Spleen (tissue), 11 donors: ENCODE measurements around the gene CCDC148. TPM values are rescaled to one million over a fixed set of nuclear protein-coding genes. Genes with fewer than 3 reads are reported as not detected.

ENCODE experiments used
- DNase-seq: peaks from one replicate; pipeline ENCODE4 v3.0.0-alpha.2; 2020
- H3K27ac ChIP-seq, 8 donors: fragments of 200-600 bp; sonication (generic) in 7 of 8; 1 replicate in 4 of 8; 2 replicates in 4 of 8; pipeline versions ENCODE4 v1.5.0 to v1.8.0; 2016 to 2021; ENCODE audit warnings: inconsistent platforms in 4 of 8, mild to moderate bottlenecking in 4 of 8, moderate library complexity in 1 of 8
- H3K27me3 ChIP-seq, 7 donors: fragments of 200-600 bp; sonication (generic) in 6 of 7; replicated peaks in 1 of 7; 1 replicate in 4 of 7; 2 replicates in 3 of 7; pipeline versions ENCODE4 v1.5.0 to v1.8.0; 2016 to 2021; ENCODE audit warnings: inconsistent platforms in 3 of 7, mild to moderate bottlenecking in 1 of 7
- H3K36me3 ChIP-seq, 6 donors: fragments of 200-600 bp; sonication (generic) in 5 of 6; 1 replicate in 4 of 6; 2 replicates in 2 of 6; pipeline versions ENCODE4 v1.5.0 to v1.8.0; 2016 to 2021; ENCODE audit warnings: inconsistent platforms in 2 of 6
- H3K4me1 ChIP-seq, 6 donors: fragments of 200-600 bp; sonication (generic) in 5 of 6; 1 replicate in 3 of 6; 2 replicates in 3 of 6; pipeline versions ENCODE4 v1.5.0 to v1.8.0; 2016 to 2021; ENCODE audit warnings: inconsistent platforms in 3 of 6
- H3K4me3 ChIP-seq, 8 donors: fragments of 200-600 bp; sonication (generic) in 7 of 8; 1 replicate in 4 of 8; 2 replicates in 4 of 8; pipeline versions ENCODE4 v1.5.0 to v1.8.0; 2016 to 2021; ENCODE audit warnings: inconsistent platforms in 4 of 8, mild to moderate bottlenecking in 4 of 8, moderate library complexity in 2 of 8
- H3K9me3 ChIP-seq, 8 donors: fragments of 200-600 bp; sonication (generic) in 7 of 8; 1 replicate in 4 of 8; 2 replicates in 4 of 8; pipeline versions ENCODE4 v1.5.0 to v1.8.0; 2016 to 2021; ENCODE audit warnings: inconsistent platforms in 4 of 8
- POLR2A ChIP-seq, 3 donors: fragments of 450-650 bp; IDR thresholded peaks; one replicate each; pipeline ENCODE4 v1.5.1; 2017; ENCODE audit warnings: antibody characterized with exemption in 3 of 3, mild to moderate bottlenecking in 1 of 3
- POLR2AphosphoS5 ChIP-seq, 3 donors: sonication (generic); formaldehyde crosslinking; IDR thresholded peaks; one replicate each; pipeline ENCODE4 v1.5.1; 2017; ENCODE audit warnings: antibody characterized with exemption in 3 of 3
- whole genome bisulfite sequencing, 5 donors: extraction: QIAGEN DNeasy Blood & Tissue Kit in 3 of 5; methylation state at CpG; one replicate each; pipeline versions ENCODE4 v1.1.5 to v1.1.7; 2013 to 2018; 5-methylcytosine and 5-hydroxymethylcytosine counted together
- intact Hi-C: fragments of 100-400 bp; cut with DNase I; formaldehyde crosslinking; loops from one replicate; pipeline ENCODE4 v1.15.0; 2023; ENCODE audit warnings: low total_unique reads
- polyA plus RNA-seq, 3 donors: library from polyadenylated mRNA; stranded (reverse); fragments of 200-250 nt; gene quantifications; one replicate each; pipeline ENCODE4 v1.2.1, GENCODE V29; 2013
- total RNA-seq, 7 donors: library from RNA; depleted of rRNA in 3 of 7; stranded (reverse); fragments of >200 nt in 3 of 7; fragmentation: NEBNext Ultra II Directional in 4 of 7; extraction: Animal tissue kit (Norgen Biotek cat#: 25700) in 4 of 7; gene quantifications; one replicate each; pipeline versions ENCODE4 v1.1.0 to v1.2.1, GENCODE V29; 2016 to 2021
- TF ChIP-seq, protein P1 (sequence below), 11 experiments: fragments of 200-600 bp in 7 of 11; fragments of 450-650 bp in 4 of 11; sonication (generic) in 4 of 11; IDR thresholded peaks in 8 of 11; conservative IDR thresholded peaks in 3 of 11; 1 replicate in 7 of 11; 2 replicates in 4 of 11; pipeline versions ENCODE4 v1.4.0 to v1.8.0; 2016 to 2021; ENCODE audit warnings: antibody characterized with exemption in 11 of 11, inconsistent platforms in 4 of 11, mild to moderate bottlenecking in 1 of 11
- donor health status: healthy with polysubstance abuse.
- donor health status: DM: no; HTN: no; CAD: no; lungs with moderate emphysema.
- donor health status: DM: no; HTN: no; CAD: no.
- donor health status: Bipolar disorder and iron deficiency.
- donor health status: healthy.
- donor health status: DM: no; HTN: no; CAD: no.
- donor health status: DM: yes; HTN: yes; CAD: no.

The CCDC148 gene
- total and polyA plus RNA-seq, 10 donors: 0.07 to 0.79 (median 0.46) TPM

DNA sequence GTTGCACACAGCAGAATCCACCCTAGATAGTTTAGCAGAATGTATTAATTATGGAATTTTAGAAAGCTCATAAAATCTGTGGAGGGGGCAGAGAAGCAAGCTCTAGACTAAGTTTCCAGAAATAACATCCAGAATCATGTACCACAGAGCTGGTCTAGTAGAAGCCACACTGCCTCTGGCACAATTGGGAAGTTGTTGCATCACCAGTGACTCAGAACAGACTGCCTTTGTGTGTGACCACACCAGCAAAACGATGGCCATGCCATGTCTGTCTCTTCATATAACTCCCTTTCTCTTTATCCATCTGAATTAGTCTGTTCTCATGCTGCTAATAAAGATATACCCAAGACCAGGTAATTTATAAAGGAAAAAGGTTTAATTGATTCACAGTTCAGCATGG, 158.9 kb downstream of the CCDC148 start:
- TF ChIP-seq POLR2AphosphoS5 (IDR thresholded peaks at IDR 0.05) (no peak), POLR2A (IDR thresholded peaks at IDR 0.05) (no peak)
- TF ChIP-seq, protein P1, sequence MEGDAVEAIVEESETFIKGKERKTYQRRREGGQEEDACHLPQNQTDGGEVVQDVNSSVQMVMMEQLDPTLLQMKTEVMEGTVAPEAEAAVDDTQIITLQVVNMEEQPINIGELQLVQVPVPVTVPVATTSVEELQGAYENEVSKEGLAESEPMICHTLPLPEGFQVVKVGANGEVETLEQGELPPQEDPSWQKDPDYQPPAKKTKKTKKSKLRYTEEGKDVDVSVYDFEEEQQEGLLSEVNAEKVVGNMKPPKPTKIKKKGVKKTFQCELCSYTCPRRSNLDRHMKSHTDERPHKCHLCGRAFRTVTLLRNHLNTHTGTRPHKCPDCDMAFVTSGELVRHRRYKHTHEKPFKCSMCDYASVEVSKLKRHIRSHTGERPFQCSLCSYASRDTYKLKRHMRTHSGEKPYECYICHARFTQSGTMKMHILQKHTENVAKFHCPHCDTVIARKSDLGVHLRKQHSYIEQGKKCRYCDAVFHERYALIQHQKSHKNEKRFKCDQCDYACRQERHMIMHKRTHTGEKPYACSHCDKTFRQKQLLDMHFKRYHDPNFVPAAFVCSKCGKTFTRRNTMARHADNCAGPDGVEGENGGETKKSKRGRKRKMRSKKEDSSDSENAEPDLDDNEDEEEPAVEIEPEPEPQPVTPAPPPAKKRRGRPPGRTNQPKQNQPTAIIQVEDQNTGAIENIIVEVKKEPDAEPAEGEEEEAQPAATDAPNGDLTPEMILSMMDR (IDR thresholded peaks at IDR 0.05 in 8 of 11, conservative IDR thresholded peaks at IDR 0.05 in 3 of 11): no peak
- WGBS, 5 donors: 43 to 71% (median 58%) methylated on average over 1 of the region's 1 CpG
- Histone ChIP-seq H3K36me3 (no peaks in the 10 kb centered on the region), H3K4me3 (no peak overlapping the region), H3K9me3 (peaks cover 0 to 16% (median 7%) of the 10 kb centered on the region in 8 donors), H3K27ac (no peak overlapping the region), H3K4me1 (no peaks in the 10 kb centered on the region), H3K27me3 (no peaks in the 10 kb centered on the region)
- no peak for DNase-seq
- intact Hi-C loops: no loop called here

GRCh38 chr2:158297120-158297519, 159.4 kb downstream of the CCDC148 start:
- Histone ChIP-seq H3K36me3 (no peaks in the 10 kb centered on the region), H3K27ac (no peak overlapping the region), H3K4me1 (no peaks in the 10 kb centered on the region), H3K27me3 (no peaks in the 10 kb centered on the region), H3K4me3 (no peak overlapping the region), H3K9me3 (peaks cover 0 to 16% (median 7%) of the 10 kb centered on the region in 8 donors)
- 64 to 75% (median 73%) methylated on average over 2 of the region's 2 CpGs for WGBS, 5 donors
- no peak for DNase-seq
- TF ChIP-seq, protein P1 (IDR thresholded peaks at IDR 0.05 in 8 of 11, conservative IDR thresholded peaks at IDR 0.05 in 3 of 11): no peak
- TF ChIP-seq POLR2AphosphoS5 (IDR thresholded peaks at IDR 0.05) (no peak), POLR2A (IDR thresholded peaks at IDR 0.05) (no peak)
- intact Hi-C loops: no loop called here

GRCh38 chr2:158293722-158294121, 162.8 kb downstream of the CCDC148 start:
- Histone ChIP-seq H3K4me1 (no peaks in the 10 kb centered on the region), H3K4me3 (no peak overlapping the region), H3K36me3 (no peaks in the 10 kb centered on the region), H3K27ac (no peak overlapping the region), H3K9me3 (peaks cover 0 to 10% (median 4%) of the 10 kb centered on the region in 8 donors), H3K27me3 (no peaks in the 10 kb centered on the region)
- WGBS, 5 donors: 83 to 96% (median 94%) methylated on average over 2 to 3 of the region's 3 CpGs
- DNase-seq: no peak
- TF ChIP-seq, protein P1 (IDR thresholded peaks at IDR 0.05 in 8 of 11, conservative IDR thresholded peaks at IDR 0.05 in 3 of 11): no peak
- TF ChIP-seq POLR2A (IDR thresholded peaks at IDR 0.05): no peak
- TF ChIP-seq POLR2AphosphoS5 (IDR thresholded peaks at IDR 0.05): no peak
- intact Hi-C loops: no loop called here

DNA sequence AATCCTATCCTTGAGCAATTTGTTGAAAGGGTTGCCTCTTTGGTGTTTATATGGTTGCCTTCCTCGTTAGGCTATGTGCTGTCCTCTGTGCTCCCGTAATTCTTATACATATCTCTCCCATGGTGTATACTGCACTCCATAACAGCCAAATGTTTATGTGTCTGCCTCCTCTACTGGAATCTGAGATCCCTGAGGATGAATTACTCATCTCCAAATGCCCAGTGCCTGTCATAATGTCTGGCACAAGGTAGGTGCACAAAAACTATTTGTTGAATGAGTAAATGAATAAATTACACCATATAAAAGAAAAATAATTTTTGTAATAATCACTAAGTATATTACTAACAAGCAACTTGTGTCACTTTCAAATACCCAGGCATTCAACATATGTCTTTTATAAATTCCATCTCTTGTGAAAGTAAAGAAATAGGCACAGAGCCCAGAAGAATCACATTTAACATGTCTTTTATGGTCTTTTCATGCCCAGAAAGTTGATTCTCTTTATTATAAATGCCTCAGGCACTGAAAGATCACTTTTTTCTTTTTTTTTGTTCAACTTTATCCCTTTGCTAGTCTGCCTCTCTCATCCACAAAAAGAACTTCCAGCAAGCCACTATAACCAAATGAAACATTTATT, 164.9 kb downstream of the CCDC148 start:
- 44 to 89% (median 82%) methylated on average over 2 of the region's 2 CpGs for WGBS, 5 donors
- Histone ChIP-seq H3K9me3 (peaks cover 0 to 14% (median 3%) of the 10 kb centered on the region in 8 donors), H3K27ac (no peak overlapping the region), H3K4me1 (no peaks in the 10 kb centered on the region), H3K27me3 (no peaks in the 10 kb centered on the region), H3K36me3 (no peaks in the 10 kb centered on the region), H3K4me3 (no peak overlapping the region)
- no peak for DNase-seq
- TF ChIP-seq POLR2AphosphoS5 (IDR thresholded peaks at IDR 0.05): no peak
- TF ChIP-seq, protein P1 (IDR thresholded peaks at IDR 0.05 in 8 of 11, conservative IDR thresholded peaks at IDR 0.05 in 3 of 11): no peak
- no peak for TF ChIP-seq POLR2A (IDR thresholded peaks at IDR 0.05)
- intact Hi-C loops: no loop called here
